GM19193 (cell line): ENCODE measurements around the gene CSTF2T.
A peak's percentile ranks its signal among the peaks of the same experiment; 100 is the strongest.

ENCODE experiments used
- POLR2A ChIP-seq: IDR thresholded peaks from 4 replicates; pipeline ENCODE4 v1.6.1; 2011; ENCODE audit not compliant: insufficient read depth, insufficient read length; ENCODE audit errors: extremely low read depth

Gene CSTF2T

GRCh38 chr10:51699475-51700227 is at the start of gene CSTF2T:
Gene CSTF2T (minus strand): TSS chr10:51699595. CDS start chr10:51699549, 46 bp downstream.
- peak; percentile 86 for TF ChIP-seq POLR2A

- no peak for TF ChIP-seq POLR2A
These were observed 49.6 kb upstream of the CSTF2T start for GRCh38 chr10:51748959-51749358.

DNA sequence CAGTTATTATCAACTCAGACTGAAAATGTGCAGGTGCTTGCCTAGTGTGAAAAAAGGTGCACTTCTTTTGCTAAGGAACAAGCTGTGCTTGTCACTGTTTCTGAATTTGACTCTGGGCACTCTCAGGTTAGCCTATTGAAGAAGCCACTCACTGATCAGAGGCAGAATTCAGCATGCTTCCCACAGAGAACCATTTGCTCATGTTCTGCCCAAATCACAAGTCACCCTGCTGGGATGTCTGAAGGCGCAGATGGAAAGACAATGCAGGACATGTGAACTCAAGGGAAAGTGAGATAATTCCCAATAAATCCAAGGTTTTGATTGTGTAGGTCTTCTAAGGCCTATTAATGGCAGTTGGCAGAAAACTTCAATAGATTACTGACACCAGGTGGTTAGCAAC is 47.8 kb upstream of the CSTF2T start:
- TF ChIP-seq POLR2A = no peak

- no peak for TF ChIP-seq POLR2A
These were observed 46.0 kb upstream of the CSTF2T start for GRCh38 chr10:51745397-51745796.

GRCh38 chr10:51744235-51745000 is 45.0 kb upstream of the CSTF2T start:
- TF ChIP-seq POLR2A = no peak

- TF ChIP-seq POLR2A = no peak
These were observed 43.8 kb upstream of the CSTF2T start for GRCh38 chr10:51743146-51743545.

DNA sequence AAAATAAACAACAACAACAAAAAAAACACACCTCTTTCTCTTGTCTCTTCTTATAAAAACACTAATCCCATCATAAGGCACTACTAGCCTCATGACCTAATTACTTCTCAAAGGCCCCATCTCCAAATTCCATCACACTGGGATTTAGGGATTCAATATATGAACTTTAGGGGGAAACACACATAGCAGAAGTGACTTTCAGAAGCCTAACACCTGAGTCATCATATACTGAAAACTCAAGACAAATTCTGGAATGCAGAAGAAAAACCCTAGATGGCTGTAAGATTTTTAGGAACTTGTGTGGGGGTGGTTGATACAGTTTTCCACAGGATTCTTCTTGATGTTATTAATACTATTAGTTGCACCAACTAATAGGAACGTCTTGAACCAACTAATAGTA is 33.7 kb upstream of the CSTF2T start:
- TF ChIP-seq POLR2A = no peak

GRCh38 chr10:51729822-51730555 is 30.6 kb upstream of the CSTF2T start:
- no peak for TF ChIP-seq POLR2A

DNA sequence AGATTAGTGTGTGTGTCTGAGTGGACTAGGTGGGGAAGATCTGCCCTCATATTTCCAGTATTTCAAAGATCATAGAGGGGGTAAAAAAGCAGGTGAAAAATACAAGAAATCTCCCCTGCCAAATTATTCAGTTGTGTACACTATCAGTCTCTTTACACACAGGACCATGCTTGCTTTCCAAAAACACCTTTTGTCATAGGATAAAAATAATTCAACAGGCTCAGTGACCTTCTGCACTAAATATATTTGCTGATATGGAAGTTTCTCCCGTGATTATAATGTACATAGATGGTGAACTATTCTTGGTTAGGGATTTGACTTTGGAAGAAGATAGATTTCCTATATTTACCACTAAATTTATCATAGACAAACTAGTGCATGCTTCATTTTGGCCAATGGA is 24.6 kb upstream of the CSTF2T start:
- TF ChIP-seq POLR2A = no peak

- no peak for TF ChIP-seq POLR2A
These were observed 19.5 kb upstream of the CSTF2T start for GRCh38 chr10:51718804-51719291.

- no peak for TF ChIP-seq POLR2A
These were observed 17.6 kb upstream of the CSTF2T start for GRCh38 chr10:51716981-51717380.

GRCh38 chr10:51711519-51711891 is 12.1 kb upstream of the CSTF2T start:
- TF ChIP-seq POLR2A = no peak

DNA sequence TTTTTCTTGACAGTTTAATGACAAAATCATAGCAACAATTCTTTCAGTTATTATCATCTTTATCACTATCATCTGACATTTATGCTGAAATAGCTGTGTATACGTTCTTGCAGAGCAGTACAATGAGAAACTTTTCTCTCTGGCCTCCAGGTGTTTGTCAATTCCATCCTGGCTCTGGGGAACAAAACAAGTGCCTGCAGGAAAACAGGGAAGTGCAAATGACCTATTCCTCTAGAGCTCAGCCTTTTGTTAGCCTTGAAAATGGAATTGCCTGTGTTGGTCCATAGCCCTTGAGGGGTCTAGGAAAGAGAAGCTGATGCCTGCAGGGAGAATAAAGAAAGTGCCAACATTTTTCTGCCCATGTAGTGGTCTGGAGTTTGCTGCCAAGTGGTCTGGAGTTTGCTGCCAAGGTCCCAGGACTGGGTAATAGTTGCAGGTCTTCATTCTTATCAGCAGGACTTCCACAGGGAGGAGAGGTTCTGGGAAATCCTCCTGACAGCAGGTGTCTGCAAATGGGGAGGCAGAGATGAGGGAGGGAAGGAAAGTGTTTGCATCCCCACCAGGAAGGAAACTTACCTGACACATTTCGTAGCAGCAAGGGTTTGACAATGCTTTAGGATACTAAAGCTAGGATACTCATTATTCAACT is 10.1 kb upstream of the CSTF2T start:
- TF ChIP-seq POLR2A = no peak

- no peak for TF ChIP-seq POLR2A
These were observed 9.2 kb upstream of the CSTF2T start for GRCh38 chr10:51708609-51709008.
